CD4-positive, alpha-beta memory T cell (primary cell): ENCODE measurements around the gene LIPC. TPM values are rescaled to one million over a fixed set of nuclear protein-coding genes. Genes with fewer than 3 reads are reported as not detected.
A peak's percentile ranks its signal among the peaks of the same experiment; 100 is the strongest.

ENCODE experiments used
- CTCF ChIA-PET: fragments of 350-600 bp; sonication (Branson Sonifier 250); formaldehyde crosslinking; loops from one replicate; lab custom pipeline; 2021; ENCODE audit warnings: inconsistent platforms; ENCODE audit not compliant: partially characterized antibody; lab: Charles Lee
- POLR2A ChIA-PET: fragments of 350-600 bp; sonication (Branson Sonifier 250); formaldehyde crosslinking; loops from one replicate; lab custom pipeline; 2021; ENCODE audit not compliant: partially characterized antibody; lab: Charles Lee
- DNase-seq, 5 donors: peaks; one replicate each; pipeline versions ENCODE4 v3.0.0 to v3.0.0-alpha.2; 2020 to 2022; ENCODE audit warnings: mixed read lengths in 1 of 5
- H3K27ac ChIP-seq: one replicate; pipeline ENCODE4 v1.7.0; 2013; ENCODE audit warnings: low read depth, low read length
- H3K27me3 ChIP-seq: 2 replicates; pipeline ENCODE4 v1.7.0; 2013; ENCODE audit warnings: mild to moderate bottlenecking, low read length, moderate library complexity; ENCODE audit not compliant: insufficient read depth
- H3K36me3 ChIP-seq: 2 replicates; pipeline ENCODE4 v1.7.0; 2013; ENCODE audit warnings: mild to moderate bottlenecking, low read length, moderate library complexity; ENCODE audit not compliant: insufficient read depth
- H3K4me1 ChIP-seq: 2 replicates; pipeline ENCODE4 v1.7.0; 2013; ENCODE audit warnings: mild to moderate bottlenecking, low read length, moderate library complexity; ENCODE audit not compliant: insufficient read depth
- H3K4me3 ChIP-seq, 2 donors: one replicate each; pipeline ENCODE4 v1.7.0; 2013; ENCODE audit warnings: low read length in 2 of 2, mild to moderate bottlenecking in 1 of 2
- H3K9me3 ChIP-seq, 2 donors: one replicate each; pipeline ENCODE4 v1.7.0; 2013; ENCODE audit warnings: low read length in 2 of 2, control low read depth in 1 of 2; ENCODE audit not compliant: control insufficient read depth in 1 of 2
- H3K27ac Mint-ChIP-seq, 7 donors: one replicate each; pipeline ENCODE4 v1.8.0; 2020 to 2021; ENCODE audit warnings: mixed read lengths in 7 of 7, mild to moderate bottlenecking in 6 of 7, inconsistent platforms in 3 of 7, moderate library complexity in 3 of 7
- H3K27me3 Mint-ChIP-seq, 2 donors: one replicate each; pipeline ENCODE4 v1.8.0; 2020 to 2021; ENCODE audit warnings: mixed read lengths in 2 of 2
- H3K36me3 Mint-ChIP-seq, 2 donors: one replicate each; pipeline ENCODE4 v1.8.0; 2020 to 2021; ENCODE audit warnings: mixed read lengths in 2 of 2, inconsistent platforms in 1 of 2, mild to moderate bottlenecking in 1 of 2
- H3K4me1 Mint-ChIP-seq, 4 donors: one replicate each; pipeline ENCODE4 v1.8.0; 2020 to 2021; ENCODE audit warnings: mixed read lengths in 4 of 4, mild to moderate bottlenecking in 1 of 4
- H3K4me3 Mint-ChIP-seq, 8 donors: one replicate each; pipeline ENCODE4 v1.8.0; 2020 to 2021; ENCODE audit warnings: mixed read lengths in 8 of 8, mild to moderate bottlenecking in 7 of 8, moderate library complexity in 6 of 8, inconsistent platforms in 3 of 8
- H3K9me3 Mint-ChIP-seq, 8 donors: one replicate each; pipeline ENCODE4 v1.8.0; 2020 to 2021; ENCODE audit warnings: mixed read lengths in 8 of 8, mild to moderate bottlenecking in 5 of 8, inconsistent platforms in 3 of 8, moderate library complexity in 1 of 8
- intact Hi-C: fragments of 100-400 bp; cut with micrococcal nuclease; formaldehyde crosslinking; loops from one replicate; pipeline ENCODE4 v1.15.1; 2023
- polyA plus RNA-seq, 2 donors: library from polyadenylated mRNA; unstranded; fragments of 300-500 nt; fragmentation: Illumina TruSeq; gene quantifications; one replicate each; pipeline ENCODE4 v1.2.3, GENCODE V29; 2021
- total RNA-seq, 2 experiments: library from RNA; stranded (reverse); gene quantifications; one replicate each; pipeline ENCODE4 v1.2.3, GENCODE V29; 2021

The LIPC gene
- total and polyA plus RNA-seq, 4 experiments from 2014 or later, result 0.25 to 2.4 (median 0.41) TPM; not detected in 1

GRCh38 chr15:58529041-58529440 is 97.2 kb downstream of the LIPC start:
- H3K27me3 Mint-ChIP-seq, result peaks cover under 1 to 2% of the 10 kb centered on the region in 2 donors
- H3K4me3 Mint-ChIP-seq, result no peak overlapping the region
- H3K27ac ChIP-seq, result no peak overlapping the region
- DNase-seq, result no peak
- no peak overlapping the region for H3K4me3 ChIP-seq
- no peak overlapping the region for H3K27ac Mint-ChIP-seq
- no peaks in the 10 kb centered on the region for H3K9me3 ChIP-seq
- no peaks in the 10 kb centered on the region for H3K9me3 Mint-ChIP-seq
- H3K4me1 ChIP-seq, result no peaks in the 10 kb centered on the region
- no peaks in the 10 kb centered on the region for H3K36me3 Mint-ChIP-seq
- peaks cover 0 to 1% (median 0%) of the 10 kb centered on the region in 4 donors for H3K4me1 Mint-ChIP-seq
- no peaks in the 10 kb centered on the region for H3K27me3 ChIP-seq
- intact Hi-C loops, result no loop called here
- ChIA-PET POLR2A (no interaction called here), CTCF (no interaction called here)
- H3K36me3 ChIP-seq, result no peaks in the 10 kb centered on the region

GRCh38 chr15:58530056-58530590 is 98.3 kb downstream of the LIPC start:
- Histone ChIP-seq H3K36me3 (no peaks in the 10 kb centered on the region), H3K4me3 (no peak overlapping the region), H3K27ac (no peak overlapping the region), H3K9me3 (no peaks in the 10 kb centered on the region), H3K4me1 (no peaks in the 10 kb centered on the region), H3K27me3 (no peaks in the 10 kb centered on the region)
- Mint-ChIP-seq H3K27me3 (peaks cover 0 to 2% of the 10 kb centered on the region in 2 donors), H3K36me3 (no peaks in the 10 kb centered on the region), H3K27ac (no peak overlapping the region), H3K4me1 (peaks cover 0 to 1% (median 0%) of the 10 kb centered on the region in 4 donors), H3K9me3 (no peaks in the 10 kb centered on the region), H3K4me3 (no peak overlapping the region)
- CTCF ChIA-PET, result no interaction called here
- no peak for DNase-seq
- POLR2A ChIA-PET, result no interaction called here
- intact Hi-C loops, result no loop called here

- H3K4me3 Mint-ChIP-seq, result no peak overlapping the region
- no peak overlapping the region for H3K27ac Mint-ChIP-seq
- peaks cover 0 to 2% of the 10 kb centered on the region in 2 donors for H3K27me3 Mint-ChIP-seq
- Histone ChIP-seq H3K4me3 (no peak overlapping the region), H3K27ac (no peak overlapping the region), H3K4me1 (no peaks in the 10 kb centered on the region), H3K36me3 (no peaks in the 10 kb centered on the region), H3K27me3 (no peaks in the 10 kb centered on the region), H3K9me3 (no peaks in the 10 kb centered on the region)
- intact Hi-C loops, result no loop called here
- H3K4me1 Mint-ChIP-seq, result peaks cover 0 to 1% (median 0%) of the 10 kb centered on the region in 4 donors
- H3K36me3 Mint-ChIP-seq, result no peaks in the 10 kb centered on the region
- POLR2A ChIA-PET, result no interaction called here
- H3K9me3 Mint-ChIP-seq, result no peaks in the 10 kb centered on the region
- no peak for DNase-seq
- CTCF ChIA-PET, result no interaction called here
Measured at GRCh38 chr15:58532126-58532525, 100.3 kb downstream of the LIPC start.

GRCh38 chr15:58534556-58534955 is 102.8 kb downstream of the LIPC start:
- Histone ChIP-seq H3K36me3 (no peaks in the 10 kb centered on the region), H3K27ac (no peak overlapping the region), H3K27me3 (no peaks in the 10 kb centered on the region), H3K4me1 (no peaks in the 10 kb centered on the region), H3K4me3 (no peak overlapping the region), H3K9me3 (no peaks in the 10 kb centered on the region)
- Mint-ChIP-seq H3K27ac (no peak overlapping the region), H3K4me1 (no peaks in the 10 kb centered on the region), H3K36me3 (no peaks in the 10 kb centered on the region), H3K27me3 (peaks cover 2 to 3% of the 10 kb centered on the region in 2 donors), H3K9me3 (peaks cover 0 to 2% (median 0%) of the 10 kb centered on the region in 8 donors), H3K4me3 (no peak overlapping the region)
- CTCF ChIA-PET, result no interaction called here
- DNase-seq, result no peak
- POLR2A ChIA-PET, result no interaction called here
- intact Hi-C loops, result no loop called here

GRCh38 chr15:58535337-58535736 is 103.5 kb downstream of the LIPC start:
- Mint-ChIP-seq H3K9me3 (peaks cover 0 to 2% (median 0%) of the 10 kb centered on the region in 8 donors), H3K4me3 (no peak overlapping the region), H3K4me1 (peaks cover 0 to 2% (median 0%) of the 10 kb centered on the region in 4 donors), H3K27ac (no peak overlapping the region), H3K27me3 (peaks cover 2 to 3% of the 10 kb centered on the region in 2 donors), H3K36me3 (no peaks in the 10 kb centered on the region)
- Histone ChIP-seq H3K4me3 (no peak overlapping the region), H3K27ac (no peak overlapping the region), H3K27me3 (no peaks in the 10 kb centered on the region), H3K36me3 (no peaks in the 10 kb centered on the region), H3K9me3 (no peaks in the 10 kb centered on the region), H3K4me1 (no peaks in the 10 kb centered on the region)
- intact Hi-C loops, result no loop called here
- DNase-seq, result no peak
- CTCF ChIA-PET, result interaction anchor here (1.2 kb wide), 1 partner anchor 24 kb away, joined by 3 read pairs; no protein-coding TSS in a partner anchor
- POLR2A ChIA-PET, result no interaction called here

GRCh38 chr15:58535894-58536293 is 104.1 kb downstream of the LIPC start:
- CTCF ChIA-PET, result interaction anchor here (1.2 kb wide), 1 partner anchor 23 kb away, joined by 3 read pairs; no protein-coding TSS in a partner anchor
- Mint-ChIP-seq H3K27ac (no peak overlapping the region), H3K4me3 (no peak overlapping the region), H3K27me3 (peaks cover 2 to 3% of the 10 kb centered on the region in 2 donors), H3K36me3 (no peaks in the 10 kb centered on the region), H3K4me1 (peaks cover 0 to 2% (median 0%) of the 10 kb centered on the region in 4 donors), H3K9me3 (peaks cover 0 to 3% (median 0%) of the 10 kb centered on the region in 8 donors)
- DNase-seq, result no peak
- POLR2A ChIA-PET, result no interaction called here
- no peaks in the 10 kb centered on the region for H3K4me1 ChIP-seq
- H3K9me3 ChIP-seq, result no peaks in the 10 kb centered on the region
- H3K4me3 ChIP-seq, result no peak overlapping the region
- intact Hi-C loops, result no loop called here
- H3K27ac ChIP-seq, result no peak overlapping the region
- H3K36me3 ChIP-seq, result no peaks in the 10 kb centered on the region
- no peaks in the 10 kb centered on the region for H3K27me3 ChIP-seq

- Mint-ChIP-seq H3K9me3 (peaks cover 0 to 3% (median 0%) of the 10 kb centered on the region in 8 donors), H3K36me3 (no peaks in the 10 kb centered on the region), H3K4me1 (peaks cover 0 to 2% (median 0%) of the 10 kb centered on the region in 4 donors), H3K27me3 (peaks cover 0 to 3% of the 10 kb centered on the region in 2 donors), H3K4me3 (no peak overlapping the region), H3K27ac (peak overlapping the region in 1 of 7 donors; percentile 54)
- no peaks in the 10 kb centered on the region for H3K27me3 ChIP-seq
- no peak overlapping the region for H3K27ac ChIP-seq
- H3K4me1 ChIP-seq, result no peaks in the 10 kb centered on the region
- CTCF ChIA-PET, result no interaction called here
- H3K36me3 ChIP-seq, result no peaks in the 10 kb centered on the region
- intact Hi-C loops, result no loop called here
- no peak for DNase-seq
- POLR2A ChIA-PET, result no interaction called here
- no peaks in the 10 kb centered on the region for H3K9me3 ChIP-seq
- no peak overlapping the region for H3K4me3 ChIP-seq
Measured at GRCh38 chr15:58536414-58536813, 104.6 kb downstream of the LIPC start.
